ENCODE results near the gene TULP4.
"Not testable (repeated sequence)": the region's sequence is repeated elsewhere in the genome, so short reads cannot be mapped to it uniquely, and the experiment has no call there.

DNA sequence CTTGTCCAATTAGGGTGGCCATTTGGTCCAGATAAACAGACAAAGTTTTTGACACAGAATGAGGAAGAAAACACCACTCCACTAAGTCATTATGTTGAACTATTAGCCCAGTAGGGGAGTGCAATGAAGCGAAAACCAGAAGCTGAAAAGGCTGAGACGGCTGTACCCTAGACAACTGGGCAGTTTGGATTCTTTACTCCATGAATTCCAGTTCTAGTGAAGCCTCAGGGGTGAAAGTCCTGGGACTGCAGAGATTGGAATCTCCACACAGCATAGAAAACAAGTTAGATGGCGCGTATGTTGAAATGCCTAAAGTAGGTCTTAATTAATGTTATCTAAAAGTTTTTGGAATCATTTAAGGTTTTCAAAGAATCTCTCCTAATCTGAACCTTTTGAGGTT lies 10.7 kb upstream of the TULP4 start:
- TF ChIP-seq, protein P1, sequence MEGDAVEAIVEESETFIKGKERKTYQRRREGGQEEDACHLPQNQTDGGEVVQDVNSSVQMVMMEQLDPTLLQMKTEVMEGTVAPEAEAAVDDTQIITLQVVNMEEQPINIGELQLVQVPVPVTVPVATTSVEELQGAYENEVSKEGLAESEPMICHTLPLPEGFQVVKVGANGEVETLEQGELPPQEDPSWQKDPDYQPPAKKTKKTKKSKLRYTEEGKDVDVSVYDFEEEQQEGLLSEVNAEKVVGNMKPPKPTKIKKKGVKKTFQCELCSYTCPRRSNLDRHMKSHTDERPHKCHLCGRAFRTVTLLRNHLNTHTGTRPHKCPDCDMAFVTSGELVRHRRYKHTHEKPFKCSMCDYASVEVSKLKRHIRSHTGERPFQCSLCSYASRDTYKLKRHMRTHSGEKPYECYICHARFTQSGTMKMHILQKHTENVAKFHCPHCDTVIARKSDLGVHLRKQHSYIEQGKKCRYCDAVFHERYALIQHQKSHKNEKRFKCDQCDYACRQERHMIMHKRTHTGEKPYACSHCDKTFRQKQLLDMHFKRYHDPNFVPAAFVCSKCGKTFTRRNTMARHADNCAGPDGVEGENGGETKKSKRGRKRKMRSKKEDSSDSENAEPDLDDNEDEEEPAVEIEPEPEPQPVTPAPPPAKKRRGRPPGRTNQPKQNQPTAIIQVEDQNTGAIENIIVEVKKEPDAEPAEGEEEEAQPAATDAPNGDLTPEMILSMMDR (conservative IDR thresholded peaks at IDR 0.05; ENCODE audit: low read depth, low read length): not testable (repeated sequence)
- TF ChIP-seq EZH2 (IDR thresholded peaks at IDR 0.05; ENCODE audit: borderline replicate concordance, low read depth, low read length, poor library complexity, severe bottlenecking): not testable (repeated sequence)

Measured in A673 (cell line).